Liver (tissue), 9 donors: Measurements from ENCODE around the gene CCSAP. TPM values are rescaled to one million over a fixed set of nuclear protein-coding genes. Genes with fewer than 3 reads are reported as not detected.

Experiments
- DNase-seq: peaks from one replicate; pipeline ENCODE4 v3.0.0-alpha.2; 2017; ENCODE audit warnings: low spot score
- H3K27ac ChIP-seq, 2 donors: one replicate each; pipeline ENCODE4 v1.7.0; 2013; ENCODE audit warnings: inconsistent platforms in 2 of 2, low read length in 2 of 2, control low read depth in 1 of 2, low read depth in 1 of 2, mild to moderate bottlenecking in 1 of 2
- H3K27me3 ChIP-seq, 4 donors: one replicate each; pipeline versions ENCODE4 v1.6.1 to v1.7.0; 2013; ENCODE audit warnings: low read length in 3 of 4, inconsistent platforms in 1 of 4, mild to moderate bottlenecking in 1 of 4, moderate library complexity in 1 of 4; ENCODE audit not compliant: control insufficient read depth in 4 of 4, insufficient read depth in 4 of 4
- H3K36me3 ChIP-seq, 4 donors: one replicate each; pipeline versions ENCODE4 v1.6.1 to v1.7.0; 2013; ENCODE audit warnings: low read length in 3 of 4, mild to moderate bottlenecking in 3 of 4, low read depth in 1 of 4, moderate library complexity in 1 of 4; ENCODE audit not compliant: control insufficient read depth in 4 of 4, insufficient read depth in 3 of 4
- H3K4me1 ChIP-seq, 4 donors: one replicate each; pipeline versions ENCODE4 v1.6.1 to v1.7.0; 2013; ENCODE audit warnings: low read length in 3 of 4, mild to moderate bottlenecking in 3 of 4, moderate library complexity in 1 of 4; ENCODE audit not compliant: control insufficient read depth in 4 of 4, insufficient read depth in 4 of 4
- H3K4me3 ChIP-seq, 3 donors: one replicate each; pipeline versions ENCODE4 v1.6.1 to v1.7.0; 2013; ENCODE audit warnings: low read length in 3 of 3, control low read depth in 1 of 3, low read depth in 1 of 3, mild to moderate bottlenecking in 1 of 3
- H3K9ac ChIP-seq, 2 donors: one replicate each; pipeline ENCODE4 v1.7.0; 2013; ENCODE audit warnings: low read length in 2 of 2, mild to moderate bottlenecking in 2 of 2, moderate library complexity in 2 of 2, control low read depth in 1 of 2, low read depth in 1 of 2
- H3K9me3 ChIP-seq, 4 donors: one replicate each; pipeline versions ENCODE4 v1.6.1 to v1.7.0; 2013; ENCODE audit warnings: low read length in 3 of 4; ENCODE audit not compliant: control insufficient read depth in 4 of 4
- CTCF ChIP-seq: fragments of 150-350 bp; IDR thresholded peaks from 2 replicates; pipeline ENCODE4 v1.5.1; 2017; ENCODE audit warnings: improper control_type of control experiment, low read depth, low read length; ENCODE audit not compliant: missing input control
- EGR1 ChIP-seq, 2 donors: IDR thresholded peaks; 2 replicates each; pipeline ENCODE4 v1.6.1; 2016 to 2018; ENCODE audit warnings: antibody characterized with exemption in 2 of 2, low read depth in 2 of 2
- FOXA1 ChIP-seq: IDR thresholded peaks from 2 replicates; pipeline ENCODE4 v1.6.1; 2016; ENCODE audit warnings: antibody characterized with exemption
- FOXA2 ChIP-seq: IDR thresholded peaks from 2 replicates; pipeline ENCODE4 v1.6.1; 2016; ENCODE audit warnings: antibody characterized with exemption
- GABPA ChIP-seq, 2 donors: IDR thresholded peaks in 1 of 2; conservative IDR thresholded peaks in 1 of 2; 2 replicates each; pipeline ENCODE4 v1.6.1; 2016; ENCODE audit warnings: antibody characterized with exemption in 2 of 2, mild to moderate bottlenecking in 1 of 2, moderate library complexity in 1 of 2
- HNF4A ChIP-seq, 2 donors: conservative IDR thresholded peaks; 2 replicates each; pipeline ENCODE4 v1.6.1; 2016; ENCODE audit warnings: antibody characterized with exemption in 2 of 2, mild to moderate bottlenecking in 2 of 2
- HNF4G ChIP-seq: IDR thresholded peaks from 2 replicates; pipeline ENCODE4 v1.6.1; 2016; ENCODE audit warnings: antibody characterized with exemption
- JUND ChIP-seq, 2 donors: IDR thresholded peaks; 2 replicates each; pipeline ENCODE4 v1.6.1; 2016; ENCODE audit warnings: antibody characterized with exemption in 2 of 2
- NR2F2 ChIP-seq: IDR thresholded peaks from 2 replicates; pipeline ENCODE4 v1.6.1; 2016; ENCODE audit warnings: antibody characterized with exemption
- RAD21 ChIP-seq, 2 donors: IDR thresholded peaks; 2 replicates each; pipeline ENCODE4 v1.6.1; 2016; ENCODE audit warnings: antibody characterized with exemption in 2 of 2, mild to moderate bottlenecking in 2 of 2
- RXRA ChIP-seq, 2 donors: IDR thresholded peaks; 2 replicates each; pipeline ENCODE4 v1.6.1; 2017 to 2018; ENCODE audit warnings: antibody characterized with exemption in 2 of 2, mild to moderate bottlenecking in 1 of 2
- SP1 ChIP-seq: IDR thresholded peaks from 2 replicates; pipeline ENCODE4 v1.6.1; 2018; ENCODE audit warnings: antibody characterized with exemption, mild to moderate bottlenecking
- TAF1 ChIP-seq: conservative IDR thresholded peaks from 2 replicates; pipeline ENCODE4 v1.6.1; 2016; ENCODE audit warnings: antibody characterized with exemption, mild to moderate bottlenecking
- YY1 ChIP-seq: IDR thresholded peaks from 2 replicates; pipeline ENCODE4 v1.6.1; 2016; ENCODE audit warnings: antibody characterized with exemption, mild to moderate bottlenecking
- ZBTB33 ChIP-seq: IDR thresholded peaks from 2 replicates; pipeline ENCODE4 v1.6.1; 2016; ENCODE audit warnings: antibody characterized with exemption
- polyA plus RNA-seq, 2 donors: library from polyadenylated mRNA; stranded (reverse) in 1 of 2; unstranded in 1 of 2; fragments of 200-250 nt in 1 of 2; fragments of >200 nt in 1 of 2; fragmentation: Nextera tagmentation in 1 of 2; extraction: Ambion mirVana in 1 of 2; gene quantifications; one replicate each; pipeline versions ENCODE4 v1.2.1 to v1.2.3, GENCODE V29; 2013 to 2015
- total RNA-seq, 2 donors: library from RNA; depleted of rRNA; stranded (reverse); fragments of >200 nt; gene quantifications; one replicate each; pipeline ENCODE4 v1.2.3, GENCODE V29; 2014
- TF ChIP-seq, protein P1 (sequence below): IDR thresholded peaks from 2 replicates; pipeline ENCODE4 v1.6.1; 2016; ENCODE audit warnings: antibody characterized with exemption, mild to moderate bottlenecking
- TF ChIP-seq, protein P2 (sequence below): IDR thresholded peaks from 2 replicates; pipeline ENCODE4 v1.6.1; 2016; ENCODE audit warnings: antibody characterized with exemption
- TF ChIP-seq, protein P3 (sequence below): IDR thresholded peaks from 2 replicates; pipeline ENCODE4 v1.6.1; 2016; ENCODE audit warnings: antibody characterized with exemption
- donor health status: healthy.
- donor health status: healthy.
- donor health status: healthy.
- donor health status: healthy.
- donor health status: healthy.

CCSAP gene
- total and polyA plus RNA-seq, 4 donors: 0.77 to 4.6 (median 1.7) TPM

- Histone ChIP-seq H3K9me3 (peaks cover 0 to 6% (median 2%) of the 10 kb centered on the region in 4 donors), H3K27me3 (peaks cover 0 to 4% (median 2%) of the 10 kb centered on the region in 4 donors), H3K9ac (no peak overlapping the region), H3K4me1 (no peaks in the 10 kb centered on the region), H3K36me3 (no peaks in the 10 kb centered on the region), H3K27ac (no peak overlapping the region), H3K4me3 (no peak overlapping the region)
- TF ChIP-seq GABPA (IDR thresholded peaks at IDR 0.05 in 1 of 2, conservative IDR thresholded peaks at IDR 0.05 in 1 of 2) (no peak), HNF4A (conservative IDR thresholded peaks at IDR 0.05) (no peak), RAD21 (IDR thresholded peaks at IDR 0.05) (no peak), FOXA1 (no peak), HNF4G (no peak), JUND (IDR thresholded peaks at IDR 0.05) (no peak), TAF1 (no peak), EGR1 (IDR thresholded peaks at IDR 0.05; ENCODE audit: low read depth in 2 of 2) (no peak), CTCF (no peak), ZBTB33 (no peak), SP1 (no peak), FOXA2 (no peak), RXRA (IDR thresholded peaks at IDR 0.05) (no peak), YY1 (no peak), NR2F2 (no peak)
- TF ChIP-seq, protein P1, sequence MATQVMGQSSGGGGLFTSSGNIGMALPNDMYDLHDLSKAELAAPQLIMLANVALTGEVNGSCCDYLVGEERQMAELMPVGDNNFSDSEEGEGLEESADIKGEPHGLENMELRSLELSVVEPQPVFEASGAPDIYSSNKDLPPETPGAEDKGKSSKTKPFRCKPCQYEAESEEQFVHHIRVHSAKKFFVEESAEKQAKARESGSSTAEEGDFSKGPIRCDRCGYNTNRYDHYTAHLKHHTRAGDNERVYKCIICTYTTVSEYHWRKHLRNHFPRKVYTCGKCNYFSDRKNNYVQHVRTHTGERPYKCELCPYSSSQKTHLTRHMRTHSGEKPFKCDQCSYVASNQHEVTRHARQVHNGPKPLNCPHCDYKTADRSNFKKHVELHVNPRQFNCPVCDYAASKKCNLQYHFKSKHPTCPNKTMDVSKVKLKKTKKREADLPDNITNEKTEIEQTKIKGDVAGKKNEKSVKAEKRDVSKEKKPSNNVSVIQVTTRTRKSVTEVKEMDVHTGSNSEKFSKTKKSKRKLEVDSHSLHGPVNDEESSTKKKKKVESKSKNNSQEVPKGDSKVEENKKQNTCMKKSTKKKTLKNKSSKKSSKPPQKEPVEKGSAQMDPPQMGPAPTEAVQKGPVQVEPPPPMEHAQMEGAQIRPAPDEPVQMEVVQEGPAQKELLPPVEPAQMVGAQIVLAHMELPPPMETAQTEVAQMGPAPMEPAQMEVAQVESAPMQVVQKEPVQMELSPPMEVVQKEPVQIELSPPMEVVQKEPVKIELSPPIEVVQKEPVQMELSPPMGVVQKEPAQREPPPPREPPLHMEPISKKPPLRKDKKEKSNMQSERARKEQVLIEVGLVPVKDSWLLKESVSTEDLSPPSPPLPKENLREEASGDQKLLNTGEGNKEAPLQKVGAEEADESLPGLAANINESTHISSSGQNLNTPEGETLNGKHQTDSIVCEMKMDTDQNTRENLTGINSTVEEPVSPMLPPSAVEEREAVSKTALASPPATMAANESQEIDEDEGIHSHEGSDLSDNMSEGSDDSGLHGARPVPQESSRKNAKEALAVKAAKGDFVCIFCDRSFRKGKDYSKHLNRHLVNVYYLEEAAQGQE: no peak
- TF ChIP-seq, protein P2, sequence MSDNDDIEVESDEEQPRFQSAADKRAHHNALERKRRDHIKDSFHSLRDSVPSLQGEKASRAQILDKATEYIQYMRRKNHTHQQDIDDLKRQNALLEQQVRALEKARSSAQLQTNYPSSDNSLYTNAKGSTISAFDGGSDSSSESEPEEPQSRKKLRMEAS: no peak
- TF ChIP-seq, protein P3, sequence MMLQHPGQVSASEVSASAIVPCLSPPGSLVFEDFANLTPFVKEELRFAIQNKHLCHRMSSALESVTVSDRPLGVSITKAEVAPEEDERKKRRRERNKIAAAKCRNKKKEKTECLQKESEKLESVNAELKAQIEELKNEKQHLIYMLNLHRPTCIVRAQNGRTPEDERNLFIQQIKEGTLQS: no peak
- no peak for DNase-seq
These were observed 12.8 kb upstream of the CCSAP start for GRCh38 chr1:229355661-229356060.
